HG03196 (cell line): Measurements from ENCODE around the gene VCY1B.
"Not testable (repeated sequence)": the region's sequence is repeated elsewhere in the genome, so short reads cannot be mapped to it uniquely, and the experiment has no call there.

Experiments used
- ATAC-seq: cut with Tn5 transposase; IDR thresholded peaks from one replicate; pipeline ENCODE4 v1.9.1; 2021; ENCODE audit not compliant: unreplicated experiment

The VCY1B gene

DNA sequence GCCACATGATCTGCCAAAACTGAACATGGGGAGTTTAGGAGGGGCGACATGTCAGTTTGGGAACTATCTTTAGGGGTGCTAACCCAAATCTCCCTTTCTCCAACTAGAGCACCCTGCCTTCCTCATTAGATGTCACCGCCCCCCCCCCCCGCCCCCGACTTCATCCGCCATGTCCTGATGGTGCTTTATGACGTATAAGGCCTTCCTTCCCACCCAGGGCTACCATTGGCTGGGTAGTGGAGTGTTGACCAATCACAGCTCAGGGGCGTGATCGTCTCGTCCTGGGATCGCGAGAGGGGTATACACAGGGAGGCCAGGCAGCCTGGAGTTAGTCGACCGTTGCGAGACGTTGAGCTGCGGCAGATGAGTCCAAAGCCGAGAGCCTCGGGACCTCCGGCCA lies at the start of gene VCY1B:
Gene VCY1B (plus strand): TSS at position 301 of the 400 bp plus-strand sequence. CDS start 63 bp downstream, at position 364.
- not testable (repeated sequence) for ATAC-seq

DNA sequence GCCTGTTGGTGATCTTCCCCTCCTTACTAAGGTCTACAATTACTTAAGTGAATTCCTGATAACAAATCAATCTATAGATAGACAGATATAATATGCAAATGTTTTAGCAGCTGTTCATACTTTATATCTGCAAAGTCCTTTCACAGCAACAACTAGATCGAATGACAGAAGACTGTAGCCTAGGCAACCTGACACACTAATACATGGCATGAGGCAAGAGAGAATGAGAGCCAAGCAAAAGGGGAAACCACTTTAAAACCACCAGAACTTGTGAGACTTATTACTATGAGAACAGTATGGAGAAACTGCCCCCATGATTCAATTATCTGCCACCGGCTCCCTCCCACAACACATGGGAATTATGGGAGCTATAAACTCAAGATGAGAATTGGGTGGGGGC lies 44.1 kb upstream of the VCY1B start:
- not testable (repeated sequence) for ATAC-seq

GRCh38 chrY:14030395-14030794 lies 25.6 kb upstream of the VCY1B start:
- not testable (repeated sequence) for ATAC-seq

- ATAC-seq = no peak
Measured at GRCh38 chrY:14085877-14086276, 29.9 kb downstream of the VCY1B start.
